Astrocyte of the cerebellum (primary cell): ENCODE data around the gene P2RX6.

Source experiments
- DNase-seq: peaks from one replicate; pipeline ENCODE4 v3.0.0-alpha.2; 2011; ENCODE audit warnings: low read depth
- H3K4me3 ChIP-seq: 2 replicates; pipeline ENCODE4 v1.5.1; 2011; ENCODE audit warnings: mild to moderate bottlenecking, low read depth, low read length, moderate library complexity
- in situ Hi-C: cut with HindIII; loops from 2 replicates; pipeline ENCODE4 v1.10.0; 2017; ENCODE audit warnings: low sequenced_read_pairs
- TF ChIP-seq, protein P1 (sequence below): IDR thresholded peaks from 2 replicates; pipeline ENCODE4 v1.5.1; 2012; ENCODE audit warnings: low read length, low read depth, moderate library complexity, mild to moderate bottlenecking; ENCODE audit errors: missing control alignments

Gene P2RX6

GRCh38 chr22:20976291-20976877 is 38.6 kb upstream of the P2RX6 start:
- TF ChIP-seq, protein P1, sequence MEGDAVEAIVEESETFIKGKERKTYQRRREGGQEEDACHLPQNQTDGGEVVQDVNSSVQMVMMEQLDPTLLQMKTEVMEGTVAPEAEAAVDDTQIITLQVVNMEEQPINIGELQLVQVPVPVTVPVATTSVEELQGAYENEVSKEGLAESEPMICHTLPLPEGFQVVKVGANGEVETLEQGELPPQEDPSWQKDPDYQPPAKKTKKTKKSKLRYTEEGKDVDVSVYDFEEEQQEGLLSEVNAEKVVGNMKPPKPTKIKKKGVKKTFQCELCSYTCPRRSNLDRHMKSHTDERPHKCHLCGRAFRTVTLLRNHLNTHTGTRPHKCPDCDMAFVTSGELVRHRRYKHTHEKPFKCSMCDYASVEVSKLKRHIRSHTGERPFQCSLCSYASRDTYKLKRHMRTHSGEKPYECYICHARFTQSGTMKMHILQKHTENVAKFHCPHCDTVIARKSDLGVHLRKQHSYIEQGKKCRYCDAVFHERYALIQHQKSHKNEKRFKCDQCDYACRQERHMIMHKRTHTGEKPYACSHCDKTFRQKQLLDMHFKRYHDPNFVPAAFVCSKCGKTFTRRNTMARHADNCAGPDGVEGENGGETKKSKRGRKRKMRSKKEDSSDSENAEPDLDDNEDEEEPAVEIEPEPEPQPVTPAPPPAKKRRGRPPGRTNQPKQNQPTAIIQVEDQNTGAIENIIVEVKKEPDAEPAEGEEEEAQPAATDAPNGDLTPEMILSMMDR: no peak
- no peak overlapping the region for H3K4me3 ChIP-seq
- DNase-seq: no peak
- in situ Hi-C loops: no loop called here

DNA sequence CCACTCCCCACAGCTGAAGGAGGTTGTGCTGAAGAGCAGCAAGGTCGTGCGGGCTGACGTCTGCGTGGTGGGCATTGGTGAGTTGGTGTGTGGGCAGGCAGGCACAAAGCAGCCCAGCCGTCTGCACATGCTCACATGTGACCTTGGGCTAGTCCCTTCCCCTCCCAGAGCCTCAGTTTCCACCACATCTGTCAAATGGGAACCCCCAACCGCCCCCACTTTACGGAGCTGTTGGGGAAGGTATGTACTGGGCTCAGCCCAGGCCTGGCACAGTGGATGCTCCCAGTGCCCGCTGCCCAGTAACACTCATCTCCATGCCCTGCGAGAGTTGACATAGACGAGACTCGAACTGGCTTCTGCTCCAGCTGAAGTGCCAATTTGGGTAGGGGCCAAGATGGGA is 37.9 kb upstream of the P2RX6 start:
- DNase-seq: no peak
- H3K4me3 ChIP-seq: no peak overlapping the region
- TF ChIP-seq, protein P1: no peak
- in situ Hi-C loops: no loop called here

- no peak for DNase-seq
- in situ Hi-C loops: no loop called here
- TF ChIP-seq, protein P1: no peak
- no peak overlapping the region for H3K4me3 ChIP-seq
These were observed 37.3 kb upstream of the P2RX6 start for GRCh38 chr22:20977516-20978170.

DNA sequence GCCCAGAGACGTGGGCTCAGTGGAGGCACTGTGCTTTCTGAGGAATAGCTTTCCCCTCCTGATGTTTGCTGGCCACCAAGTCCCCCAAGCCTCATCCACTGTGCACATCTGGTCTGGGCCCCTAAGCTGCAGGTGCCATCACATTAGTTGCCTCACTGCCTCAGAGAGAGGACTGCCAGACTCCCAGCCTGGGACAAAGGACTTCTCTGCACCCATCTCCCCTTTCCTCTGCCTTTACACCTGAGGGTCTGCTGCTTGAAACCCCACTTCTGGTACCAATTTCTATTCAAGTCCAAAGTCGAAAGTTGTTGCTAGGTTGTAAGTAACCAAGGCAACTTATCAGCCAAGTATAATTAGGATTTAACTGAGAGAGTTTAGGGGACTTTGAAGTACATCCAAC is 36.5 kb upstream of the P2RX6 start:
- no peak overlapping the region for H3K4me3 ChIP-seq
- in situ Hi-C loops: no loop called here
- DNase-seq: no peak
- TF ChIP-seq, protein P1: no peak

GRCh38 chr22:20979243-20979809 is 35.6 kb upstream of the P2RX6 start:
- TF ChIP-seq, protein P1: no peak

GRCh38 chr22:20979940-20980453 is 35.0 kb upstream of the P2RX6 start:
- in situ Hi-C loops: loop anchor here (10.0 kb wide), 1 partner anchor 95 kb away; no protein-coding TSS in a partner anchor
- TF ChIP-seq, protein P1: no peak
- no peak for DNase-seq
- H3K4me3 ChIP-seq: peak overlapping the region; percentile 16

More at GRCh38 chr22:20979243-20979809, 35.6 kb upstream of the P2RX6 start:
- in situ Hi-C loops: no loop called here
- DNase-seq: no peak
- peak overlapping the region; percentile 16 for H3K4me3 ChIP-seq
